K562 (cell line): ENCODE measurements around the gene CNIH4. TPM values are rescaled to one million over a fixed set of nuclear protein-coding genes. Genes with fewer than 3 reads are reported as not detected.
A peak's percentile ranks its signal among the peaks of the same experiment; 100 is the strongest.

Experiments
- ARID2 ChIP-seq: fragments of 450-650 bp; IDR thresholded peaks from 2 replicates; pipeline ENCODE4 v1.6.1; 2017; ENCODE audit warnings: antibody characterized with exemption, mild to moderate bottlenecking
- CBX3 ChIP-seq, 2 experiments: IDR thresholded peaks; 1 replicate in 1 of 2; 2 replicates in 1 of 2; pipeline ENCODE4 v1.6.1; 2012; ENCODE audit warnings: inconsistent platforms in 2 of 2, low read length in 2 of 2, borderline replicate concordance in 1 of 2, control low read depth in 1 of 2
- ETV5 ChIP-seq: sonication (generic); formaldehyde crosslinking; IDR thresholded peaks from 2 replicates; pipeline ENCODE4 v1.4.0; 2020; ENCODE audit warnings: low read depth, mild to moderate bottlenecking, missing genetic modification reagents
- FOXM1 ChIP-seq, 2 experiments: fragments of 450-650 bp in 1 of 2; sonication (generic) in 1 of 2; formaldehyde crosslinking in 1 of 2; IDR thresholded peaks; 2 replicates each; pipeline versions ENCODE4 v1.6.1 to v1.9.0; 2017 to 2022; ENCODE audit warnings: low read depth in 2 of 2, mild to moderate bottlenecking in 2 of 2, missing genetic modification reagents in 1 of 2, moderate library complexity in 1 of 2
- GATAD2B ChIP-seq: fragments of 450-650 bp; IDR thresholded peaks from 2 replicates; pipeline ENCODE4 v1.6.1; 2017; ENCODE audit warnings: mild to moderate bottlenecking, borderline replicate concordance
- HDAC1 ChIP-seq, 2 experiments: fragments of 450-650 bp; IDR thresholded peaks; 2 replicates each; pipeline ENCODE4 v1.6.1; 2016 to 2017; ENCODE audit warnings: inconsistent platforms in 1 of 2, mild to moderate bottlenecking in 1 of 2, moderate library complexity in 1 of 2
- KAT8 ChIP-seq: fragments of 450-650 bp; IDR thresholded peaks from 2 replicates; pipeline ENCODE4 v1.6.1; 2016; ENCODE audit warnings: low read depth, mild to moderate bottlenecking
- KLF6 ChIP-seq: fragments of 250-450 bp; sonication (Bioruptor Pico); IDR thresholded peaks from 2 replicates; pipeline ENCODE4 v1.4.0; 2020; ENCODE audit warnings: mild to moderate bottlenecking, moderate library complexity, borderline replicate concordance
- NFATC3 ChIP-seq: fragments of 450-650 bp; IDR thresholded peaks from 2 replicates; pipeline ENCODE4 v1.6.1; 2017; ENCODE audit warnings: mild to moderate bottlenecking
- PML ChIP-seq: IDR thresholded peaks from 2 replicates; pipeline ENCODE4 v1.6.1; 2012; ENCODE audit warnings: low read length, inconsistent platforms
- RBM15 ChIP-seq: fragments of 200-400 bp; formaldehyde crosslinking; IDR thresholded peaks from 2 replicates; pipeline ENCODE4 v1.6.1; 2018; ENCODE audit warnings: mild to moderate bottlenecking, low read length, moderate library complexity; ENCODE audit not compliant: insufficient read depth
- YBX1 ChIP-seq: fragments of 450-650 bp; IDR thresholded peaks from 2 replicates; pipeline ENCODE4 v1.7.1; 2016; ENCODE audit warnings: mild to moderate bottlenecking
- ZBTB1 ChIP-seq: sonication (generic); formaldehyde crosslinking; IDR thresholded peaks from 2 replicates; pipeline ENCODE4 v1.8.1; 2023; ENCODE audit warnings: missing genetic modification reagents, low read depth, mild to moderate bottlenecking, borderline replicate concordance
- ZNF3 ChIP-seq: fragments of 250-450 bp; sonication (Bioruptor Pico); IDR thresholded peaks from 2 replicates; pipeline ENCODE4 v1.5.0; 2021; ENCODE audit warnings: mild to moderate bottlenecking, moderate library complexity
- polyA plus RNA-seq, 8 experiments: library from polyadenylated mRNA; depleted of rRNA in 4 of 8; stranded (reverse) in 5 of 8; unstranded in 3 of 8; fragments of >200 nt; fragmentation: Nextera tagmentation in 2 of 8; fragmentation: Illumina TruSeq in 1 of 8; extraction: Ambion mirVana in 2 of 8; extraction: Trizol in 1 of 8; gene quantifications; 2 replicates each; pipeline versions ENCODE4 v1.2.1 to v1.2.3, GENCODE V29; 2011 to 2014; ENCODE audit warnings: inconsistent platforms in 1 of 8, missing spikeins in 1 of 8
- total RNA-seq, 7 experiments: library from RNA; depleted of rRNA in 6 of 7; stranded (reverse); fragments of >200 nt in 6 of 7; fragmentation: Illumina TruSeq in 2 of 7; extraction: Trizol in 2 of 7; gene quantifications; 2 replicates each; pipeline versions ENCODE4 v1.2.1 to v1.2.3, GENCODE V29; 2011 to 2021; ENCODE audit warnings: low replicate concordance in 1 of 7
- TF ChIP-seq, protein P1 (sequence below), 2 experiments: fragments of 150-350 bp in 1 of 2; IDR thresholded peaks; 2 replicates each; pipeline ENCODE4 v1.6.1; 2012 to 2016; ENCODE audit warnings: low read depth in 2 of 2, low read length in 2 of 2, mild to moderate bottlenecking in 1 of 2, moderate library complexity in 1 of 2
- TF ChIP-seq, protein P2 (sequence below), 2 experiments: fragments of 450-650 bp in 1 of 2; sonication (generic) in 1 of 2; formaldehyde crosslinking; conservative IDR thresholded peaks; 2 replicates each; pipeline versions ENCODE4 v1.4.0 to v1.8.1; 2020 to 2022; ENCODE audit warnings: mild to moderate bottlenecking in 1 of 2, missing genetic modification reagents in 1 of 2
- TF ChIP-seq, protein P3 (sequence below): sonication (generic); formaldehyde crosslinking; IDR thresholded peaks from 2 replicates; pipeline ENCODE4 v1.9.0; 2022; ENCODE audit warnings: mild to moderate bottlenecking, missing genetic modification reagents
- TF ChIP-seq, protein P4 (sequence below): fragments of 250-450 bp; sonication (Bioruptor Pico); IDR thresholded peaks from 2 replicates; pipeline ENCODE4 v1.8.0; 2022; ENCODE audit warnings: inconsistent platforms, mild to moderate bottlenecking, moderate library complexity, borderline replicate concordance
- TF ChIP-seq, protein P5 (sequence below): sonication (generic); formaldehyde crosslinking; IDR thresholded peaks from 2 replicates; pipeline ENCODE4 v1.8.0; 2022; ENCODE audit warnings: mild to moderate bottlenecking, low read depth, missing genetic modification reagents

The CNIH4 gene
- total and polyA plus RNA-seq, 9 of the 15 experiments (the other 6 are each of a cell fraction or from before 2014, with no cell fraction given), result 41.3 to 266 (median 61.1) TPM

DNA sequence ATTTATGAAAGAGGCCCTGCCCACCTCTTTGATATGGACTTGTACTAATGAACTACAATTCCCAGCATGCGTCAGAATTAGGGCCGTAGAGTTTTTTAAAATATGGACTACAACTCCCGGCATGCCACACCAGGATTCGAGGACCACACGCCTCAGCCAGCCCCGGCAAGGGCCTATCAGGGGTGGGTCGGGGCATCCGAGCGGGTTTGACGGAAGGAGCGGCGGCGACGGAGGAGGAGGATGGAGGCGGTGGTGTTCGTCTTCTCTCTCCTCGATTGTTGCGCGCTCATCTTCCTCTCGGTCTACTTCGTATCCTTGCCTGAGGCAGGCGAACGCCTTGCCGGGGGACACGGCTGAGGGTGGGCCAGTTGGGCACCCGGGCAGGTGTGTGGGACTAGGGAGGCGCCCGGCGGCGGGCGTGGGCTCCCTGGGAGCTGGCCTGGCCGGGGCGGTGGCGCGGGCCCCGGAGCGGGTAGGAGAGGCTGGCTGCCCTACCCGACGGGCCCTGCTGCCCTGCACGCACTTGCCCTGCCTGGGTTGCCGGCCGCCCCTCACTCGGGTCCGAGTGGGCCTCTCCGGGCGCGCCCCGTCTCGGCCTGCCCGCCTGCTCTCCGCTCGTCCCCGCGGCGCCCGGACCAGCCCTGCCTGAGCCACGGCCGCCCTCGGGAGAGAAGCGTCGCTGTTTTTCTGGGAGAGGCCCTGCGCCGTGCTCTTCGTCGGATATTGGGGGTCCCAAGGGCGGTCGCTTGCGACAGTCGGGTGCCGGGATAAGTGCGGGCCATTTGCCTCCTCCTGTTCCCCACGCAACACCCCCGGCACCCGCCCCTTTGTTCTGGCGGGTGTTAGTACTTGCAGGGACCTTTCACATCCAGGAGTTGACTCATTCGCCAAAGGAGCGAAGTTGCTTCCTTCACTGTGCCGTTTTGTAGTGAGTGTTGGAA is at the start of gene CNIH4 (continued):
- TF ChIP-seq, protein P1, sequence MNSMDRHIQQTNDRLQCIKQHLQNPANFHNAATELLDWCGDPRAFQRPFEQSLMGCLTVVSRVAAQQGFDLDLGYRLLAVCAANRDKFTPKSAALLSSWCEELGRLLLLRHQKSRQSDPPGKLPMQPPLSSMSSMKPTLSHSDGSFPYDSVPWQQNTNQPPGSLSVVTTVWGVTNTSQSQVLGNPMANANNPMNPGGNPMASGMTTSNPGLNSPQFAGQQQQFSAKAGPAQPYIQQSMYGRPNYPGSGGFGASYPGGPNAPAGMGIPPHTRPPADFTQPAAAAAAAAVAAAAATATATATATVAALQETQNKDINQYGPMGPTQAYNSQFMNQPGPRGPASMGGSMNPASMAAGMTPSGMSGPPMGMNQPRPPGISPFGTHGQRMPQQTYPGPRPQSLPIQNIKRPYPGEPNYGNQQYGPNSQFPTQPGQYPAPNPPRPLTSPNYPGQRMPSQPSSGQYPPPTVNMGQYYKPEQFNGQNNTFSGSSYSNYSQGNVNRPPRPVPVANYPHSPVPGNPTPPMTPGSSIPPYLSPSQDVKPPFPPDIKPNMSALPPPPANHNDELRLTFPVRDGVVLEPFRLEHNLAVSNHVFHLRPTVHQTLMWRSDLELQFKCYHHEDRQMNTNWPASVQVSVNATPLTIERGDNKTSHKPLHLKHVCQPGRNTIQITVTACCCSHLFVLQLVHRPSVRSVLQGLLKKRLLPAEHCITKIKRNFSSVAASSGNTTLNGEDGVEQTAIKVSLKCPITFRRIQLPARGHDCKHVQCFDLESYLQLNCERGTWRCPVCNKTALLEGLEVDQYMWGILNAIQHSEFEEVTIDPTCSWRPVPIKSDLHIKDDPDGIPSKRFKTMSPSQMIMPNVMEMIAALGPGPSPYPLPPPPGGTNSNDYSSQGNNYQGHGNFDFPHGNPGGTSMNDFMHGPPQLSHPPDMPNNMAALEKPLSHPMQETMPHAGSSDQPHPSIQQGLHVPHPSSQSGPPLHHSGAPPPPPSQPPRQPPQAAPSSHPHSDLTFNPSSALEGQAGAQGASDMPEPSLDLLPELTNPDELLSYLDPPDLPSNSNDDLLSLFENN (IDR thresholded peaks at IDR 0.05; ENCODE audit: low read depth in 2 of 2, low read length in 2 of 2), result no peak
- TF ChIP-seq KAT8, result no peak
- TF ChIP-seq ARID2, result no peak
- TF ChIP-seq, protein P2, sequence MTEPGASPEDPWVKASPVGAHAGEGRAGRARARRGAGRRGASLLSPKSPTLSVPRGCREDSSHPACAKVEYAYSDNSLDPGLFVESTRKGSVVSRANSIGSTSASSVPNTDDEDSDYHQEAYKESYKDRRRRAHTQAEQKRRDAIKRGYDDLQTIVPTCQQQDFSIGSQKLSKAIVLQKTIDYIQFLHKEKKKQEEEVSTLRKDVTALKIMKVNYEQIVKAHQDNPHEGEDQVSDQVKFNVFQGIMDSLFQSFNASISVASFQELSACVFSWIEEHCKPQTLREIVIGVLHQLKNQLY (CRISPR knock-in tag; conservative IDR thresholded peaks at IDR 0.05), result no peak; a peak in 1 of 4 replicates
- no peak for TF ChIP-seq RBM15
- no peak; a peak in 1 of 3 replicates for TF ChIP-seq CBX3 (IDR thresholded peaks at IDR 0.05; ENCODE audit: borderline replicate concordance in 1 of 2, low read length in 2 of 2)
- TF ChIP-seq NFATC3, result no peak
- no peak for TF ChIP-seq YBX1
- TF ChIP-seq ETV5, result no peak; the same call in 1 of the 2 replicates
- peak in 1 of 2 experiments; percentile 86; a peak in 2 of 4 replicates for TF ChIP-seq HDAC1 (IDR thresholded peaks at IDR 0.05)
- TF ChIP-seq, protein P3, sequence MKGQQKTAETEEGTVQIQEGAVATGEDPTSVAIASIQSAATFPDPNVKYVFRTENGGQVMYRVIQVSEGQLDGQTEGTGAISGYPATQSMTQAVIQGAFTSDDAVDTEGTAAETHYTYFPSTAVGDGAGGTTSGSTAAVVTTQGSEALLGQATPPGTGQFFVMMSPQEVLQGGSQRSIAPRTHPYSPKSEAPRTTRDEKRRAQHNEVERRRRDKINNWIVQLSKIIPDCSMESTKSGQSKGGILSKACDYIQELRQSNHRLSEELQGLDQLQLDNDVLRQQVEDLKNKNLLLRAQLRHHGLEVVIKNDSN (CRISPR knock-in tag), result no peak
- TF ChIP-seq KLF6 (CRISPR knock-in tag), result no peak; the same call in 1 of the 2 replicates
- TF ChIP-seq, protein P4, sequence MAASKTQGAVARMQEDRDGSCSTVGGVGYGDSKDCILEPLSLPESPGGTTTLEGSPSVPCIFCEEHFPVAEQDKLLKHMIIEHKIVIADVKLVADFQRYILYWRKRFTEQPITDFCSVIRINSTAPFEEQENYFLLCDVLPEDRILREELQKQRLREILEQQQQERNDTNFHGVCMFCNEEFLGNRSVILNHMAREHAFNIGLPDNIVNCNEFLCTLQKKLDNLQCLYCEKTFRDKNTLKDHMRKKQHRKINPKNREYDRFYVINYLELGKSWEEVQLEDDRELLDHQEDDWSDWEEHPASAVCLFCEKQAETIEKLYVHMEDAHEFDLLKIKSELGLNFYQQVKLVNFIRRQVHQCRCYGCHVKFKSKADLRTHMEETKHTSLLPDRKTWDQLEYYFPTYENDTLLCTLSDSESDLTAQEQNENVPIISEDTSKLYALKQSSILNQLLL (CRISPR knock-in tag), result no peak
- no peak; the same call in 1 of the 2 replicates for TF ChIP-seq ZBTB1 (CRISPR knock-in tag)
- TF ChIP-seq PML, result peak; percentile 70
- TF ChIP-seq GATAD2B, result peak; percentile 67; the same call in 1 of the 2 replicates
- peak; percentile 97 for TF ChIP-seq FOXM1 (IDR thresholded peaks at IDR 0.05; ENCODE audit: low read depth)
- TF ChIP-seq FOXM1 (CRISPR knock-in tag; IDR thresholded peaks at IDR 0.05; ENCODE audit: low read depth), result peak; percentile 98
- TF ChIP-seq, protein P5, sequence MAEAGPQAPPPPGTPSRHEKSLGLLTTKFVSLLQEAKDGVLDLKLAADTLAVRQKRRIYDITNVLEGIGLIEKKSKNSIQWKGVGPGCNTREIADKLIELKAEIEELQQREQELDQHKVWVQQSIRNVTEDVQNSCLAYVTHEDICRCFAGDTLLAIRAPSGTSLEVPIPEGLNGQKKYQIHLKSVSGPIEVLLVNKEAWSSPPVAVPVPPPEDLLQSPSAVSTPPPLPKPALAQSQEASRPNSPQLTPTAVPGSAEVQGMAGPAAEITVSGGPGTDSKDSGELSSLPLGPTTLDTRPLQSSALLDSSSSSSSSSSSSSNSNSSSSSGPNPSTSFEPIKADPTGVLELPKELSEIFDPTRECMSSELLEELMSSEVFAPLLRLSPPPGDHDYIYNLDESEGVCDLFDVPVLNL (CRISPR knock-in tag), result no peak
- no peak for TF ChIP-seq ZNF3 (CRISPR knock-in tag)
